HG02623 (cell line): ENCODE measurements around the gene SERINC4.
"Not testable (repeated sequence)": the region's sequence is repeated elsewhere in the genome, so short reads cannot be mapped to it uniquely, and the experiment has no call there.

Source experiments
- ATAC-seq: cut with Tn5 transposase; IDR thresholded peaks from one replicate; pipeline ENCODE4 v1.9.1; 2021; ENCODE audit warnings: moderate library complexity; ENCODE audit not compliant: unreplicated experiment

SERINC4 gene

GRCh38 chr15:43763819-43764446 lies 36.1 kb downstream of the SERINC4 start:
- no peak for ATAC-seq

- no peak for ATAC-seq
Measured at GRCh38 chr15:43762824-43763223, 37.2 kb downstream of the SERINC4 start.

- no peak for ATAC-seq
Measured at GRCh38 chr15:43751885-43752284, 48.1 kb downstream of the SERINC4 start.

GRCh38 chr15:43749690-43750345 lies 50.2 kb downstream of the SERINC4 start:
- no peak for ATAC-seq

GRCh38 chr15:43748376-43748775 lies 51.6 kb downstream of the SERINC4 start:
- no peak for ATAC-seq

GRCh38 chr15:43746903-43747309 lies 53.1 kb downstream of the SERINC4 start:
- not testable (repeated sequence) for ATAC-seq

- ATAC-seq: peak; percentile 89
Measured at GRCh38 chr15:43746245-43746902, 53.6 kb downstream of the SERINC4 start, which contains the start of gene PDIA3. Gene PDIA3 (plus strand): TSS chr15:43746438. CDS start chr15:43746540, 102 bp downstream.
